HCT116 (cell line): Measurements from ENCODE around the gene TOMM40L. TPM values are rescaled to one million over a fixed set of nuclear protein-coding genes. Genes with fewer than 3 reads are reported as not detected.

Experiments used
- ATAC-seq: fragments of 200-7000 bp; cut with Tn5 transposase; 2 replicates; pipeline ENCODE4 v1.9.1; 2020; ENCODE audit warnings: mild to moderate bottlenecking, moderate library complexity
- BruUV-seq: library from RNA; stranded (reverse); fragments of 400-500 nt; replicated peaks from 2 replicates; lab custom pipeline; 2021; lab: Mats Ljungman, UMichigan
- CTCF ChIA-PET: fragments of 300-600 bp; sonication (Branson Sonifier 250); formaldehyde crosslinking; loops from one replicate; lab custom pipeline; 2021; ENCODE audit warnings: antibody characterized with exemption; lab: Charles Lee
- POLR2A ChIA-PET: fragments of 300-600, 350-600 bp; sonication (Branson Sonifier 250); formaldehyde crosslinking; loops from one replicate; lab custom pipeline; 2021; ENCODE audit warnings: antibody characterized with exemption; lab: Charles Lee
- RAD21 ChIA-PET, 2 experiments: fragments of 300-600 bp; sonication (Branson Sonifier 250); formaldehyde crosslinking; loops; one replicate each; lab custom pipeline; 2023; ENCODE audit warnings: low total read pairs in 2 of 2; ENCODE audit not compliant: uncharacterized antibody in 2 of 2, unreplicated experiment in 2 of 2, low non-redundant PET in 1 of 2; lab: Charles Lee
- DNase-seq: peaks from one replicate; pipeline ENCODE4 v3.0.0-alpha.2; 2010; ENCODE audit warnings: low read depth, low spot score
- H2AFZ ChIP-seq: fragments of 200-600 bp; shearing (Covaris generic), sonication (generic); 2 replicates; pipeline ENCODE4 v1.6.1; 2017; ENCODE audit warnings: low read depth, mixed run types, mixed read lengths, antibody characterized with exemption, low read length; ENCODE audit not compliant: poor library complexity, severe bottlenecking
- H3K27ac ChIP-seq: 2 replicates; pipeline ENCODE4 v1.5.1; 2012; ENCODE audit warnings: low read depth, low read length
- H3K27me3 ChIP-seq: fragments of 200-600 bp; sonication (generic); 2 replicates; pipeline ENCODE4 v1.6.1; 2016; ENCODE audit warnings: mixed run types, low read length, mixed read lengths; ENCODE audit not compliant: insufficient read depth
- H3K36me3 ChIP-seq, 2 experiments: fragments of 200-500 bp in 1 of 2; fragments of 200-600 bp in 1 of 2; sonication (Bioruptor generic) in 1 of 2; sonication (generic) in 1 of 2; 2 replicates each; pipeline versions ENCODE4 v1.5.1 to v1.6.1; 2014 to 2016; ENCODE audit warnings: low read length in 2 of 2, inconsistent platforms in 1 of 2, mixed read lengths in 1 of 2, mixed run types in 1 of 2; ENCODE audit not compliant: insufficient read depth in 2 of 2, control insufficient read depth in 1 of 2
- H3K4me1 ChIP-seq, 2 experiments: fragments of 200-600 bp in 1 of 2; sonication (generic) in 1 of 2; 2 replicates each; pipeline versions ENCODE4 v1.5.1 to v1.6.1; 2012 to 2017; ENCODE audit warnings: low read length in 2 of 2, inconsistent platforms in 1 of 2, mild to moderate bottlenecking in 1 of 2, mixed read lengths in 1 of 2, mixed run types in 1 of 2, moderate library complexity in 1 of 2; ENCODE audit not compliant: insufficient read depth in 2 of 2, control insufficient read depth in 1 of 2
- H3K4me2 ChIP-seq: fragments of 200-600 bp; sonication (generic); 2 replicates; pipeline ENCODE4 v1.6.1; 2017; ENCODE audit warnings: mixed run types, low read length, mixed read lengths
- H3K4me3 ChIP-seq, 2 experiments: fragments of 200-600 bp in 1 of 2; sonication (generic) in 1 of 2; replicated peaks in 1 of 2; 2 replicates each; pipeline ENCODE4 v1.5.1; 2011 to 2016; ENCODE audit warnings: low read length in 2 of 2, control low read depth in 1 of 2, low read depth in 1 of 2, mild to moderate bottlenecking in 1 of 2, mixed read lengths in 1 of 2, mixed run types in 1 of 2
- H3K79me2 ChIP-seq: fragments of 200-600 bp; sonication (generic); 2 replicates; pipeline ENCODE4 v1.6.1; 2017; ENCODE audit warnings: mild to moderate bottlenecking, mixed run types, low read length, moderate library complexity, mixed read lengths; ENCODE audit not compliant: insufficient read depth
- H3K9ac ChIP-seq: fragments of 200-600 bp; sonication (generic); 2 replicates; pipeline ENCODE4 v1.6.1; 2016; ENCODE audit warnings: low read length, mixed read lengths
- H3K9me2 ChIP-seq: fragments of 200-600 bp; sonication (generic), shearing (Covaris generic); 2 replicates; pipeline ENCODE4 v1.6.1; 2017; ENCODE audit warnings: mixed run types, mild to moderate bottlenecking, moderate library complexity; ENCODE audit not compliant: insufficient read depth
- H3K9me3 ChIP-seq, 2 experiments: fragments of 200-500 bp in 1 of 2; fragments of 200-600 bp in 1 of 2; sonication (Bioruptor generic) in 1 of 2; sonication (generic) in 1 of 2; 2 replicates each; pipeline ENCODE4 v1.6.1; 2014 to 2017; ENCODE audit warnings: low read length in 2 of 2, mixed read lengths in 2 of 2, inconsistent platforms in 1 of 2, low read depth in 1 of 2, mild to moderate bottlenecking in 1 of 2, mixed run types in 1 of 2, moderate library complexity in 1 of 2; ENCODE audit not compliant: control insufficient read depth in 1 of 2, insufficient read depth in 1 of 2
- H4K20me1 ChIP-seq: fragments of 200-600 bp; sonication (generic), shearing (Covaris generic); 2 replicates; pipeline ENCODE4 v1.6.1; 2017; ENCODE audit warnings: mixed run types, mild to moderate bottlenecking, moderate library complexity; ENCODE audit not compliant: insufficient read depth
- CBX3 ChIP-seq: IDR thresholded peaks from 2 replicates; pipeline ENCODE4 v1.6.1; 2012; ENCODE audit warnings: low read depth
- CEBPB ChIP-seq: IDR thresholded peaks from 2 replicates; pipeline ENCODE4 v1.6.1; 2012; ENCODE audit warnings: low read depth
- EGR1 ChIP-seq: IDR thresholded peaks from 2 replicates; pipeline ENCODE4 v1.6.1; 2012; ENCODE audit warnings: low read depth
- ELF1 ChIP-seq: IDR thresholded peaks from 2 replicates; pipeline ENCODE4 v1.6.1; 2012; ENCODE audit warnings: low read depth, borderline replicate concordance
- EZH2 ChIP-seq: fragments of 200-600 bp; sonication (generic); IDR thresholded peaks from 2 replicates; pipeline ENCODE4 v1.6.1; 2017; ENCODE audit warnings: antibody characterized with exemption, mixed run types
- EZH2phosphoT487 ChIP-seq: fragments of 200-600 bp; IDR thresholded peaks from 2 replicates; pipeline ENCODE4 v1.6.1; 2018; ENCODE audit warnings: antibody characterized with exemption, borderline replicate concordance
- JUND ChIP-seq: IDR thresholded peaks from 2 replicates; pipeline ENCODE4 v1.6.1; 2012
- POLR2A ChIP-seq: IDR thresholded peaks from 2 replicates; pipeline ENCODE4 v1.7.0; 2011; ENCODE audit warnings: borderline replicate concordance; ENCODE audit not compliant: insufficient read depth, insufficient read length; ENCODE audit errors: extremely low read depth
- POLR2AphosphoS5 ChIP-seq: IDR thresholded peaks from 2 replicates; pipeline ENCODE4 v1.6.1; 2011; ENCODE audit warnings: mild to moderate bottlenecking, low read depth, low read length, moderate library complexity
- RAD21 ChIP-seq: IDR thresholded peaks from 2 replicates; pipeline ENCODE4 v1.6.1; 2012; ENCODE audit warnings: low read depth, mild to moderate bottlenecking
- SIN3A ChIP-seq: IDR thresholded peaks from 2 replicates; pipeline ENCODE4 v1.6.1; 2012; ENCODE audit warnings: low read depth
- SP1 ChIP-seq: IDR thresholded peaks from 2 replicates; pipeline ENCODE4 v1.6.1; 2012; ENCODE audit warnings: low read depth
- TCF7L2 ChIP-seq: IDR thresholded peaks from 2 replicates; pipeline ENCODE4 v1.7.0; 2011; ENCODE audit warnings: borderline replicate concordance, inconsistent platforms; ENCODE audit not compliant: insufficient read depth, insufficient read length; ENCODE audit errors: extremely low read depth
- YY1 ChIP-seq: IDR thresholded peaks from 2 replicates; pipeline ENCODE4 v1.6.1; 2011; ENCODE audit warnings: low read length, low read depth, moderate library complexity, mild to moderate bottlenecking; ENCODE audit not compliant: insufficient replicate concordance; ENCODE audit errors: extremely low read depth
- ZFX ChIP-seq: fragments of 450-650 bp; IDR thresholded peaks from 2 replicates; pipeline ENCODE4 v1.6.1; 2017
- ZNF274 ChIP-seq: fragments of 200-500 bp; sonication (Bioruptor generic); IDR thresholded peaks from 2 replicates; pipeline ENCODE4 v1.6.1; 2014; ENCODE audit warnings: mild to moderate bottlenecking, low read depth, low read length, inconsistent platforms
- intact Hi-C: fragments of 100-400 bp; cut with micrococcal nuclease; formaldehyde crosslinking; loops from 2 replicates; pipeline ENCODE4 v1.10.0; 2022
- total RNA-seq: library from RNA; stranded (reverse); gene quantifications from one replicate; pipeline ENCODE4 v1.2.1, GENCODE V29; 2021; ENCODE audit not compliant: unreplicated experiment
- TF ChIP-seq, protein P1 (sequence below): IDR thresholded peaks from 2 replicates; pipeline ENCODE4 v1.6.1; 2012
- TF ChIP-seq, protein P2 (sequence below): IDR thresholded peaks from 2 replicates; pipeline ENCODE4 v1.6.1; 2011; ENCODE audit warnings: mild to moderate bottlenecking, low read length, moderate library complexity; ENCODE audit not compliant: insufficient replicate concordance; ENCODE audit errors: extremely low read depth
- TF ChIP-seq, protein P3 (sequence below): IDR thresholded peaks from 2 replicates; pipeline ENCODE4 v1.6.1; 2012

TOMM40L gene
- total RNA-seq, 1 experiment from 2014 or later = 9.8 TPM

DNA sequence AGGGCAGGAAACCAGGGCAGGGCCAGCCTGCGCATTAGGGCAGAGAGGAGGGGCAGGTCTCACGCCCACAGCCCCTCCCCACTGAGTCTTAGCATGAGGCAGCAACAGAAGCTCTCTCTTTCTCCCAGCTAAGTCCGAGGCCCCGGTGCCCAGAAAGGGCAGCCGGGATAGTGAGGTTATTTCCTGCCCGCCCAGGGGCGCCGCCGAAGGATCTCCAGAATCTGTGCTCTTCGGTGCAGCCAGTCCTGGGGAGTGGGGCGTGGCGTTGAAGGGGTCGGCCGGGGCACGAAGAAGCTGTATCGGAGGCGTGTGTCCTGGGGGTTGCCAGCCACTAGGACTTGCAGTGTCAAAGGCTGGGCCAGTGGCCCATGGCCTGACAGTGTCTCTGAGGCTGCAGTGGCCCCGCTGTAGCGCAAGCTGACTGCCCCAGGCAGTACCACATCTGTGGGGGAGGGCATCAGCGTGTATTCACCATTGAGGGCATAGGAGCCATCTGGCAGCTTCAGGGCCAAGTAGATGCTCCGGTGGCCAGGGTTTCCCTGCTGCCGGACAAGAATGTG is 34.8 kb upstream of the TOMM40L start:
- BruUV-seq = no TSS peak
- peaks cover 0 to 5% of the 10 kb centered on the region in 2 experiments; a peak in 1 of 4 replicates for H3K4me1 ChIP-seq
- H3K27ac ChIP-seq = no peak overlapping the region
- H3K9me3 ChIP-seq = no peaks in the 10 kb centered on the region
- no peak overlapping the region for H3K4me2 ChIP-seq
- no peak overlapping the region for H3K4me3 ChIP-seq
- no peak overlapping the region for H3K9ac ChIP-seq
- intact Hi-C loops = no loop called here
- ChIA-PET POLR2A (no interaction called here), CTCF (interaction anchor here (1.2 to 1.6 kb wide), 2 partner anchors 11 to 191 kb away, joined by 5 to 6 read pairs; partner anchors contain the start of gene NDUFS2), RAD21 (no interaction called here)
- no peak overlapping the region for H2AFZ ChIP-seq
- ATAC-seq (no peak), DNase-seq (no peak)
- TF ChIP-seq EGR1 = no peak
- TF ChIP-seq ZNF274 = no peak
- TF ChIP-seq, protein P1, sequence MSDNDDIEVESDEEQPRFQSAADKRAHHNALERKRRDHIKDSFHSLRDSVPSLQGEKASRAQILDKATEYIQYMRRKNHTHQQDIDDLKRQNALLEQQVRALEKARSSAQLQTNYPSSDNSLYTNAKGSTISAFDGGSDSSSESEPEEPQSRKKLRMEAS = no peak
- no peak for TF ChIP-seq POLR2A
- no peak for TF ChIP-seq RAD21
- no peak for TF ChIP-seq CBX3
- TF ChIP-seq SIN3A = no peak
- TF ChIP-seq POLR2AphosphoS5 = no peak
- TF ChIP-seq ELF1 = no peak
- no peak for TF ChIP-seq EZH2phosphoT487
- no peak for TF ChIP-seq JUND
- TF ChIP-seq SP1 = no peak
- TF ChIP-seq, protein P2, sequence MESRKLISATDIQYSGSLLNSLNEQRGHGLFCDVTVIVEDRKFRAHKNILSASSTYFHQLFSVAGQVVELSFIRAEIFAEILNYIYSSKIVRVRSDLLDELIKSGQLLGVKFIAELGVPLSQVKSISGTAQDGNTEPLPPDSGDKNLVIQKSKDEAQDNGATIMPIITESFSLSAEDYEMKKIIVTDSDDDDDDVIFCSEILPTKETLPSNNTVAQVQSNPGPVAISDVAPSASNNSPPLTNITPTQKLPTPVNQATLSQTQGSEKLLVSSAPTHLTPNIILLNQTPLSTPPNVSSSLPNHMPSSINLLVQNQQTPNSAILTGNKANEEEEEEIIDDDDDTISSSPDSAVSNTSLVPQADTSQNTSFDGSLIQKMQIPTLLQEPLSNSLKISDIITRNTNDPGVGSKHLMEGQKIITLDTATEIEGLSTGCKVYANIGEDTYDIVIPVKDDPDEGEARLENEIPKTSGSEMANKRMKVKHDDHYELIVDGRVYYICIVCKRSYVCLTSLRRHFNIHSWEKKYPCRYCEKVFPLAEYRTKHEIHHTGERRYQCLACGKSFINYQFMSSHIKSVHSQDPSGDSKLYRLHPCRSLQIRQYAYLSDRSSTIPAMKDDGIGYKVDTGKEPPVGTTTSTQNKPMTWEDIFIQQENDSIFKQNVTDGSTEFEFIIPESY = no peak
- no peak for TF ChIP-seq YY1
- TF ChIP-seq, protein P3, sequence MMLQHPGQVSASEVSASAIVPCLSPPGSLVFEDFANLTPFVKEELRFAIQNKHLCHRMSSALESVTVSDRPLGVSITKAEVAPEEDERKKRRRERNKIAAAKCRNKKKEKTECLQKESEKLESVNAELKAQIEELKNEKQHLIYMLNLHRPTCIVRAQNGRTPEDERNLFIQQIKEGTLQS = no peak
- no peak for TF ChIP-seq CEBPB
- TF ChIP-seq ZFX = no peak
- TF ChIP-seq TCF7L2 = no peak
- TF ChIP-seq EZH2 = no peak
- no peaks in the 10 kb centered on the region for H4K20me1 ChIP-seq
- H3K27me3 ChIP-seq = no peaks in the 10 kb centered on the region
- no peaks in the 10 kb centered on the region for H3K79me2 ChIP-seq
- no peaks in the 10 kb centered on the region for H3K9me2 ChIP-seq
- no peaks in the 10 kb centered on the region for H3K36me3 ChIP-seq
